Measurements from ENCODE around the gene UFD1.

- TF ChIP-seq POLR2A (IDR thresholded peaks at IDR 0.05; ENCODE audit: low read length) (no peak), GATA1 (IDR thresholded peaks at IDR 0.05; ENCODE audit: low read depth, low read length) (no peak)
These were observed 17.3 kb upstream of the UFD1 start for GRCh38 chr22:19496324-19496630.
